ENCODE results near the gene ENTPD6. TPM values are rescaled to one million over a fixed set of nuclear protein-coding genes. Genes with fewer than 3 reads are reported as not detected.

Gene ENTPD6
- total RNA-seq, 4 donors from 2014 or later, result 163 to 261 (median 224) TPM

DNA sequence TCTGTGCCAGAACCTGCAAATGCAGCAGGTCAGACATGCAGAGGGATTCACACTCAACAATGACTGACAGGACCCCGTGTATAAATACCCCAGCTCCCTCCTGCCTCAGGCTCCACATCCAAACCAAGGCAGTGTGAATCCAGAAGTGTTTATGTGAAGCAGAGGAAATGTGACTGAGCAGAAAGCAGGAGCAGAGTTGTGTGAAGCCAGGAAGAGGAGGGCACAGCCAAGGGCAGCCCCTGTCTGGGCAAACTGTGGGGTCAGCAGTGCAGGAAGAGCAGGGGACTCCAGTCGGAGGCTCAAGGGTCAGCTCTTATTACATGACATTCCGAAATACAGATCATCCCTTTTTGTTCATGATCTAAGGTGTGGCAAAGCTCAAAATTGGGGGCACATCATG, 19.3 kb upstream of the ENTPD6 start:
- no peak for DNase-seq
- intact Hi-C loops (cut with DNase I; ENCODE audit: low total_unique reads) (loop anchor here (5.0 to 10.0 kb wide), 2 partner anchors 91 to 189 kb away; partner anchors contain the start of gene VSX1), in situ Hi-C loops (cut with MboI; ENCODE audit: low pct_ligation_motif_present in 1 of 4, low pct_unique_long_range_greater_than_20kb in 1 of 4, low sequenced_read_pairs in 3 of 4) (loop anchor here in 2 of 4 donors (10.0 to 25.0 kb wide), 3 partner anchors 111 to 189 kb away; partner anchors contain the start of gene APMAP (in 2 of the 2))
- WGBS, 2 donors (ENCODE audit: low coverage in 1 of 2), result 84% methylated on average over 3 of the region's 3 CpGs; no CpG with 5 or more reads in 1 of the 2 donors
- Histone ChIP-seq H3K36me3 (no peaks in the 10 kb centered on the region), H3K9me3 (no peaks in the 10 kb centered on the region), H3K4me3 (no peak overlapping the region), H3K27ac (no peak overlapping the region), H3K4me1 (peaks cover 0 to 12% (median 0%) of the 10 kb centered on the region in 4 donors), H3K27me3 (no peaks in the 10 kb centered on the region)
- TF ChIP-seq POLR2A (IDR thresholded peaks at IDR 0.05) (no peak), EP300 (IDR thresholded peaks at IDR 0.05; ENCODE audit: low read depth) (no peak), POLR2AphosphoS5 (IDR thresholded peaks at IDR 0.05) (no peak)
- TF ChIP-seq, protein P1, sequence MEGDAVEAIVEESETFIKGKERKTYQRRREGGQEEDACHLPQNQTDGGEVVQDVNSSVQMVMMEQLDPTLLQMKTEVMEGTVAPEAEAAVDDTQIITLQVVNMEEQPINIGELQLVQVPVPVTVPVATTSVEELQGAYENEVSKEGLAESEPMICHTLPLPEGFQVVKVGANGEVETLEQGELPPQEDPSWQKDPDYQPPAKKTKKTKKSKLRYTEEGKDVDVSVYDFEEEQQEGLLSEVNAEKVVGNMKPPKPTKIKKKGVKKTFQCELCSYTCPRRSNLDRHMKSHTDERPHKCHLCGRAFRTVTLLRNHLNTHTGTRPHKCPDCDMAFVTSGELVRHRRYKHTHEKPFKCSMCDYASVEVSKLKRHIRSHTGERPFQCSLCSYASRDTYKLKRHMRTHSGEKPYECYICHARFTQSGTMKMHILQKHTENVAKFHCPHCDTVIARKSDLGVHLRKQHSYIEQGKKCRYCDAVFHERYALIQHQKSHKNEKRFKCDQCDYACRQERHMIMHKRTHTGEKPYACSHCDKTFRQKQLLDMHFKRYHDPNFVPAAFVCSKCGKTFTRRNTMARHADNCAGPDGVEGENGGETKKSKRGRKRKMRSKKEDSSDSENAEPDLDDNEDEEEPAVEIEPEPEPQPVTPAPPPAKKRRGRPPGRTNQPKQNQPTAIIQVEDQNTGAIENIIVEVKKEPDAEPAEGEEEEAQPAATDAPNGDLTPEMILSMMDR (IDR thresholded peaks at IDR 0.05), result no peak

DNA sequence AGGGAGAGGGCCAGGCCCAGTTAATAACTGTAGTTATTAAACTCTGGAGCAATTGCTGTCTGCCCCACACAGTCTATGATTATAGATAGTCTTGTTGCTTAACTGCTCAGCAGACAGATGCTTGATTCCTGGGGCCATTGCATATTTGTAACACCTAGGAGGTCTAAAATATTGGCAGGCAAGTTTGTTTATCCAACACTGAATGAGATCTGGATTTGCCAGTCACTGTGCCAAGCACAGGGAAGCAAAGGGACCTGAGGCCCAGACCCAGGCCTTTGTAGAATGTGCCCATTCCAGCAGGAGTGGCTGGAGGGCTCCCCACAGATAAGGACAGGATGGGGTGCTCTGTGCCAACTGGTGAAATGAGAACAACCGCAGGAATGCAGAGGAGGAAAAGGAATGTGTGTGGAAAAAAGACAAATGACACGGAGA, 17.6 kb upstream of the ENTPD6 start:
- 88 to 90% methylated on average over 2 of the region's 2 CpGs for WGBS, 2 donors (ENCODE audit: low coverage in 1 of 2)
- H3K27me3 ChIP-seq, result no peaks in the 10 kb centered on the region
- DNase-seq, result no peak
- H3K36me3 ChIP-seq, result no peaks in the 10 kb centered on the region
- peaks cover 0 to 12% (median 0%) of the 10 kb centered on the region in 4 donors for H3K4me1 ChIP-seq
- intact Hi-C loops (cut with DNase I; ENCODE audit: low total_unique reads), result loop anchor here (5.0 to 10.0 kb wide), 2 partner anchors 93 to 191 kb away; partner anchors contain the start of gene VSX1
- no peak overlapping the region for H3K27ac ChIP-seq
- in situ Hi-C loops (cut with MboI; ENCODE audit: low pct_ligation_motif_present in 1 of 4, low pct_unique_long_range_greater_than_20kb in 1 of 4, low sequenced_read_pairs in 3 of 4), result loop anchor here in 2 of 4 donors (10.0 to 25.0 kb wide), 3 partner anchors 109 to 191 kb away; partner anchors contain the start of gene APMAP (in 2 of the 2)
- no peaks in the 10 kb centered on the region for H3K9me3 ChIP-seq
- H3K4me3 ChIP-seq, result no peak overlapping the region
- TF ChIP-seq, protein P1 (IDR thresholded peaks at IDR 0.05), result no peak
- TF ChIP-seq POLR2AphosphoS5 (IDR thresholded peaks at IDR 0.05) (no peak), POLR2A (IDR thresholded peaks at IDR 0.05) (no peak), EP300 (IDR thresholded peaks at IDR 0.05; ENCODE audit: low read depth) (no peak)

DNA sequence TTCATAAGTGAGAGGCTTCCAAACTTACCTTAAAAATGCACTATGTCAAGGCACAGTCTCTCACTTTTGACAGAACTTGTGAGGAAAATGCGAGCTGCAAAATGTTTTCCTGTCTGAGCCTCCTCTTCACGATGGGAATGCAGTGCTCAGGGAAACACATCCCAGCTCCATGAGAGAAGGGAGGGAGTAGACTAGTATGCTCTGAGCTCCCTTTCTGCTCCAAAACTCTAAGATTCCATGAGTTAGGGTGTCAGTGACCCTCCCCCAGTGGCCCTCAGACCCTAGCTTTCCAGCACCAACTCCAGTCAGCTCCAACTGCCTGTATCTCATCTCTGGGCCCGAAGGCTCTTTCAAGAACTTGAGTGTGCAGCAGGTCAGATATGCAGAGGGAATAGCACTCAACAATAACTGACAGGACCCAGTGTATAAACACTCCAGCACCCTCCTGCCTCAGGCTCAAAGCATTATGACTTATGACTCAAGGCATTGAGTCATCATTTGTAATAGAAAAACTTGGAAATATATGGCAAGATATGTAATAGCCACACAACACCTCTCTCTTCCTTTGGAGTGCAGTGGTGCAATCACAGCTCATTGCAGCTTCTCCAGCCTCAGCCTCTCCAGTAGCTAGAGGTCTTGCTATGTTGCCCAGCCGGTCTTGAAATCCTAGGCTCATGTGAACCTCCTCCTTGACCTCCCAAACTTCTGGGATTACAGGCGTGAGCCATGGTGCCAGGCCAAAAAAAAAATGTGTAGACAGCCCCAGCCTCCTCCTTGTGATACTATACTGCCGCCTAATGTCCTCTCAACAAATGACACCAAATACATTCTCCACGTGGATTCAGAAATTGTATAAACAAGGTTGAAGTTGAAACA, 16.7 kb upstream of the ENTPD6 start:
- DNase-seq, result no peak
- intact Hi-C loops (cut with DNase I; ENCODE audit: low total_unique reads), result loop anchor here (5.0 to 10.0 kb wide), 2 partner anchors 94 to 192 kb away; partner anchors contain the start of gene VSX1
- peaks cover 0 to 9% (median 0%) of the 10 kb centered on the region in 4 donors for H3K4me1 ChIP-seq

More for the DNA sequence above, 16.7 kb upstream of the ENTPD6 start:
- in situ Hi-C loops (cut with MboI; ENCODE audit: low pct_ligation_motif_present in 1 of 4, low pct_unique_long_range_greater_than_20kb in 1 of 4, low sequenced_read_pairs in 3 of 4), result loop anchor here in 2 of 4 donors (10.0 to 25.0 kb wide), 3 partner anchors 108 to 192 kb away; partner anchors contain the start of gene APMAP (in 2 of the 2)
- WGBS, 2 donors (ENCODE audit: low coverage in 1 of 2), result 0 to 35% methylated on average over 3 to 7 of the region's 7 CpGs
- Histone ChIP-seq H3K4me3 (no peak overlapping the region), H3K27ac (peak overlapping the region in 2 of 4 donors; percentile 22 to 72), H3K27me3 (no peaks in the 10 kb centered on the region), H3K36me3 (no peaks in the 10 kb centered on the region), H3K9me3 (peaks cover 0 to 5% of the 10 kb centered on the region in 2 donors)
- no peak for TF ChIP-seq POLR2AphosphoS5 (IDR thresholded peaks at IDR 0.05)
- TF ChIP-seq, protein P1 (IDR thresholded peaks at IDR 0.05), result peak; percentile 66 to 80 (median 70)

Measured in transverse colon (tissue), 4 donors.